ENCODE data around the gene PALLD. TPM values are rescaled to one million over a fixed set of nuclear protein-coding genes. Genes with fewer than 3 reads are reported as not detected.

PALLD gene
- total RNA-seq, 3 donors from 2014 or later = 112 to 663 (median 150) TPM

GRCh38 chr4:168592676-168593075 is 95.8 kb downstream of the PALLD start:
- DNase-seq = no peak
- ATAC-seq = no peak
- Histone ChIP-seq H3K4me1 (ENCODE audit: low read depth) (no peaks in the 10 kb centered on the region), H3K9me3 (no peaks in the 10 kb centered on the region), H3K4me3 (no peak overlapping the region), H3K36me3 (ENCODE audit: low read depth) (no peaks in the 10 kb centered on the region)
- intact Hi-C loops (cut with DNase I, micrococcal nuclease) = no loop called here
- TF ChIP-seq CTCF (IDR thresholded peaks at IDR 0.05) = no peak

GRCh38 chr4:168593399-168593798 is 96.5 kb downstream of the PALLD start:
- no peak overlapping the region for H3K4me3 ChIP-seq
- intact Hi-C loops (cut with DNase I, micrococcal nuclease) = no loop called here
- H3K4me1 ChIP-seq (ENCODE audit: low read depth) = no peaks in the 10 kb centered on the region
- H3K36me3 ChIP-seq (ENCODE audit: low read depth) = no peaks in the 10 kb centered on the region
- no peak for TF ChIP-seq CTCF (IDR thresholded peaks at IDR 0.05)
- H3K9me3 ChIP-seq = no peaks in the 10 kb centered on the region
- DNase-seq (no peak), ATAC-seq (no peak)

- no peak for TF ChIP-seq CTCF (IDR thresholded peaks at IDR 0.05)
- no peak for DNase-seq
Measured at GRCh38 chr4:168594121-168594520, 97.3 kb downstream of the PALLD start.

GRCh38 chr4:168598191-168598590 is 101.3 kb downstream of the PALLD start:
- H3K4me3 ChIP-seq = no peak overlapping the region
- ATAC-seq = no peak
- intact Hi-C loops (cut with DNase I, micrococcal nuclease) = no loop called here
- no peaks in the 10 kb centered on the region for H3K36me3 ChIP-seq (ENCODE audit: low read depth)
- no peaks in the 10 kb centered on the region for H3K9me3 ChIP-seq
- DNase-seq = no peak
- H3K4me1 ChIP-seq (ENCODE audit: low read depth) = no peaks in the 10 kb centered on the region
- no peak for TF ChIP-seq CTCF (IDR thresholded peaks at IDR 0.05)

More at GRCh38 chr4:168594121-168594520, 97.3 kb downstream of the PALLD start:
- no peak for ATAC-seq
- intact Hi-C loops (cut with DNase I, micrococcal nuclease) = no loop called here
- no peaks in the 10 kb centered on the region for H3K9me3 ChIP-seq
- no peaks in the 10 kb centered on the region for H3K36me3 ChIP-seq (ENCODE audit: low read depth)
- no peak overlapping the region for H3K4me3 ChIP-seq
- no peaks in the 10 kb centered on the region for H3K4me1 ChIP-seq (ENCODE audit: low read depth)

GRCh38 chr4:168600796-168601583 is 104.1 kb downstream of the PALLD start:
- Histone ChIP-seq H3K36me3 (ENCODE audit: low read depth) (no peaks in the 10 kb centered on the region), H3K9me3 (no peaks in the 10 kb centered on the region), H3K4me1 (ENCODE audit: low read depth) (no peaks in the 10 kb centered on the region), H3K4me3 (no peak overlapping the region)
- intact Hi-C loops (cut with DNase I, micrococcal nuclease) = no loop called here
- no peak for ATAC-seq
- no peak for TF ChIP-seq CTCF (IDR thresholded peaks at IDR 0.05)
- DNase-seq = no peak

Measured in mucosa of descending colon (tissue), 3 donors.